Stimulated activated naive CD8-positive, alpha-beta T cell treated with anti-CD3 and anti-CD28 coated beads, Interleukin-15, Interleukin-2, amounts not matched to agents 100 U/mL and 50 U/mL, for 24 hours (primary cell): Measurements from ENCODE around the gene GLIS2.

Experiments
- ATAC-seq: fragments of 150-1000 bp; cut with Tn5 transposase; one replicate; pipeline ENCODE4 v1.10.0; 2021
- DNase-seq: peaks from one replicate; pipeline ENCODE4 v3.0.0; 2021

The GLIS2 gene

GRCh38 chr16:4352843-4353242 is 37.0 kb downstream of the GLIS2 start:
- DNase-seq = no peak
- no peak for ATAC-seq

- DNase-seq (no peak), ATAC-seq (no peak)
Measured at GRCh38 chr16:4353675-4354074, 37.8 kb downstream of the GLIS2 start.

- no peak for ATAC-seq
Measured at GRCh38 chr16:4354512-4355409, 38.9 kb downstream of the GLIS2 start.

GRCh38 chr16:4356820-4357219 is 41.0 kb downstream of the GLIS2 start:
- DNase-seq (no peak), ATAC-seq (no peak)

More at GRCh38 chr16:4354512-4355409, 38.9 kb downstream of the GLIS2 start:
- DNase-seq = no peak

DNA sequence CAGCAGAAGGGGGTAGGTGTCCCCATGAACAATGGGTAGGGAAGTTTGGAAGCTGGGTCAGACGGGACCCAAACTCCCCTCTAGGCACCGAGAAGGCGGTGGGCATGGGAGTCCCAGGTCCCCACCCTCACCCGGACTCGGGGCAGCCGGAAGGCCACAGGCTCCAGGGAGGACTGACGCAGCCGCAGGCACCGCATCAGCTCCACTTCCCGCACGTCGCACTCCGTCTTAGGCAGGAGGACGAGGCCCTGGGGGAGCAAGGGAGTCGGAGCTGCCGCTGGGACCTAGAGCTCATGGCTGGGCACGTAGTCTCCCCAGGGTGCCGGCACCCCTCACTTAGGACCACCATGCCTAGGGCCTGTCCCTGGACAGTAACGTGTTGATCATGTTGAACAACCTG is 42.4 kb downstream of the GLIS2 start:
- no peak for ATAC-seq
- DNase-seq = no peak

- peak; percentile 82 for DNase-seq
- peak; percentile 63 for ATAC-seq
Measured at GRCh38 chr16:4358831-4359561, 43.1 kb downstream of the GLIS2 start.

DNA sequence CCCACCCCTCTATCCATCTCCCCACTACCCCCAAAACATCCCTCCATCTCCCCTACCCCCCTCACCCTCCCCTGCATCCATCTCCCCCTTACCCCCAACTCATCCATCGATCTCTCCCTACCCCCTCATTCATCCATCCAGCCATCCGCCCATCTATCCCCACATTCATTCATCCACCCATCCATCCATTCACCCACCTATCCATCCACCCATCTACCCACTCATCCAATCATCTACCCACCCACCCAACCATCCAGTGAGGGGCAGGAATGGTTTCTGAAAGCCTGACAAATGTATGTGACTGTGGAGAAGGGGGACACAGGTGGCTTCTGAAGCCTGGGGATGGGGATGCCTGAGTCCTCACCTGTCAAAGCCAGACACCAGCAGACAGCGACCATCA is 44.0 kb downstream of the GLIS2 start:
- ATAC-seq = no peak
- DNase-seq = no peak

- no peak for DNase-seq
- ATAC-seq = peak; percentile 30
Measured at GRCh38 chr16:4360538-4361021, 44.7 kb downstream of the GLIS2 start.

DNA sequence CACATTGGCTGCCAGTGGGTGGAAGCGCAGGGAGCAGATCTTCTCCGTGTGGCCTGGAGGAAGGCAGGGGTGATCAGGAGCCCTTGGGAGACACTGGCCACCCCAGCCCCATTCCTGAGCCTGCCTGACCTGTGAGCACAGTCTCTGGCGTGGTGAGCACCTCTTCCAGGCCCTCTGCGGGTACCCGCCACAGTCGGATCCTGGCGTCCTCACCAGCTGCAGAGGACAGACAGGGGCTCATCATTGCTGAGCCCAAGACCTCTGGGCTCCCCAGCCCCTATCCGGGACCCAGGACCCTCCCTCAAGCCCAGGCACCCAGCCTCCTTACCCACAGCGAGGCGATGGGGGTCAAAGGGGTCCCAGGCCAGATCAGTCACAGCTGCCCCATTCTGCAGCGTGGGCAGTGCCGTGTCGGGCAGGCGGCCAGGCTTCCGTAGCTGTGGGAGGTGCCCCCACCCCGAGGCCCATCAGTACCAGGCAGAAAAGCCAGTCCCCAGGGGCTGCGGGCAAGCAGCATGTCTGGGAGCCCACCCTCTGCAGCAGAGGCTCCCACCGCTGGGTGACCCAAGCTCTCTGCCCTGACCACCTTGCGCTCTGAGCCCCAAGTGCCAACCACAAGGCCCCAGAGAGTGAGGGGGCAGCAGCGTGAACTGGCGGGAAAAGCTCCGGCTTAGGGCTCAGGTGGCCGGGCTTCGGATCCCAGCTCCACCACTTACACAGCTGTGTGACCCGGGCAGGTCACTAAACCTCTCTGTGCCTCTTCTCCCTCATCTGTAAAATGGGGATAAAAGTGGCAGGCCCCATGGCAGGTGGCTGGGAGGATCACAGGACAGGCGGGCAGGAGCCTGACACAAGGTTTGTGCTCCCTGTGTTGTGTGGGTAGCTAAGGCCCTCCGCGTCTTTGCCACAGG is 45.4 kb downstream of the GLIS2 start:
- ATAC-seq = no peak

GRCh38 chr16:4361944-4362311 is 46.1 kb downstream of the GLIS2 start:
- no peak for ATAC-seq
- no peak for DNase-seq

More for the DNA sequence above, 45.4 kb downstream of the GLIS2 start:
- no peak for DNase-seq

GRCh38 chr16:4362476-4363135 is 46.7 kb downstream of the GLIS2 start:
- ATAC-seq (no peak), DNase-seq (no peak)

- DNase-seq = no peak
- ATAC-seq = no peak
Measured at GRCh38 chr16:4364196-4365013, 48.5 kb downstream of the GLIS2 start.

DNA sequence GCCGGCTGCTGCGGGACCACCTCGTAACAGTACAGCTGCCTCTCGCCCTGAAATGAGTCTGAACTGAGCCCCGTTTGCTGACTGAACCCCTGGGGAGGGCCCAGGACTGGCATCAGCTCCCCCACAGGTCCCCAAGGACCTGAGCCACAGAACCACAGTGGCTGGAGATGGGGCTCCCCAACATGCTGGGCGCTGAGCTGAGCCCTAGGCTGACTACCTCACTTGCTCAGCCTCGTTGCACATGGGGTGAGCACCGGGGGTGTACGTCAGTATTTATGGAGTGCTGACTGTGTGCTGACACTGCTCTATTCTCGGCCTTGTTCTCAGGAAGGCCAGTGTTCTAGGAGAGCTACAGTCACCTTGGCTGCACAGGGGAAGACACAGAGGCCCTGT is 49.1 kb downstream of the GLIS2 start:
- no peak for DNase-seq
- no peak for ATAC-seq

DNA sequence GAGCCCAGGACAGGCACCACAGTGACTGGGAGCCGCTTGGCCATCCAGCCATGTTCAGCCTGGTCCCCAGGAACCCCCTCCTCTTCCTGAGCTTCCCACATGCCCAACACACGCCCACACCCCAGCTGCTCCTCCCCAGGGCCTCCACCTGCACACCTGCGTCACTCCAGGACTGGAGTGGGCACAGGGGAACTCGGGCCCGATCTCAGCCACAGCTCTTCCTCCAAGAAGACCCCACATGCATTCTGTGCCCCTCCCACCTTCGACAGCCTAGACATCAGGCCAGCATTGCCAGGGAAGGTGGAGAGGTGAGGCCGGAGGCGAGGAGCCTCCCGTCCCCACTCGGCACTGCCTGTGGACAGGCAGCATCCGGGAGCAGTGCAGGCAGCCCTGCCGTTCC is 49.7 kb downstream of the GLIS2 start:
- DNase-seq (no peak), ATAC-seq (no peak)

- ATAC-seq (no peak), DNase-seq (no peak)
Measured at GRCh38 chr16:4366016-4366415, 50.1 kb downstream of the GLIS2 start.

DNA sequence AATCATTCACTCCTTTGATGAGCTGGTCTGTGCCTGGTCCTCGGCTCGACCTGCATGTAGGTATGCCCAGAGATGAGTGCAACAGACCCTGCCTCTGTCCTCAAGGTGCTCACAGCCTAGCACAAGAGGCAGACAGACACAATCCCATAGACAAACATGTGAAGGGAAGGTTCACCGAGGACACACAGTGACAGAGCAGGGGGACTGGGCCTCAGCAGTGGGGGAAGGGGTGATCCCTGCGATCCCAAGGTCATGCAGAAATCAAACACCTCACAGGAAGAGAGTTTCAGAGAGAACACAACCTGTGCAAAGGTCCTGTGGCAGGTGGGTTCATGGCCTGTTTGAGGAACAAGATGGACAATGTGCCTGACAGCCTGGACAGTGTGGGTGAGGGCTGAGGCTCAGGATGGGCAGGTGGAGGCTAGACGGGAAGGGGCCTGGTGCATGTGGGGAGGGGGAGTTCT is 51.6 kb downstream of the GLIS2 start:
- ATAC-seq = no peak
- DNase-seq = no peak

DNA sequence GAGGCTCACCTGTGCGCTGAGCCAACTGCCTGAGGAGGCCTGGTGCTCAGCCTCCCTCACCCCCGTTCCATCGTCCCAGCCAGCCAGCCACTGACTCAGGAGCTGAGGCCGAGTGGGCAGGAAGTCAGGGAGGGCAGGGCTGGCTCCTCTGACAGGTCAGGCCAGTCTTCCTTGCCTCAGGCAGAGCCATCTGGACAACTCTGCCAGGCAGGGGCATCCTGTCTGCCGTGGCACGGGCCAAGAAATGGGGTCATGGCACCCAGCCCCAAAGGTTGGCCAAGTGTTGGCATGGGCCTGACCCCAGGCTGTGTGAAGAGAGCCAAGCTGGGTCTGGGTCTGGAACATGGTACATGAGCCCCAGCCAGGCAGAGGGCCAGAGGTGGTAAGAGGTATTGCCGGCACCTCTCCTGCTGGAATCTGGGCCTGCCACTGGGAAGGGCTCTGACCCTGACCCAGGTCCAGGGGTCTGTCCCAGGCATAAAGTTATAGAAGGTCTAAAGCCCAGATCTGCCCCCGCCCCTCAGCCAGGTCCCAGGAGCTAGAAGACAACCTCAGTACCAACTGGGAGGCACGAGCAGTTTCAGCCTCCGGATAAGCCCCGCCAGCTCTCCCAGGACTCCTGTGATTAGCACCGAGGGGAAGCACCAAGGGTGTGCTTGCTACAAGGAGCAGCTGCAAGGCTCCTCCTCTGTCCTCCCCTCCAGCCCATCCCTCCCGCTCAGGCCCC is 53.3 kb downstream of the GLIS2 start:
- no peak for DNase-seq
- no peak for ATAC-seq

- ATAC-seq = no peak
- no peak for DNase-seq
Measured at GRCh38 chr16:4370151-4370550, 54.3 kb downstream of the GLIS2 start.

DNA sequence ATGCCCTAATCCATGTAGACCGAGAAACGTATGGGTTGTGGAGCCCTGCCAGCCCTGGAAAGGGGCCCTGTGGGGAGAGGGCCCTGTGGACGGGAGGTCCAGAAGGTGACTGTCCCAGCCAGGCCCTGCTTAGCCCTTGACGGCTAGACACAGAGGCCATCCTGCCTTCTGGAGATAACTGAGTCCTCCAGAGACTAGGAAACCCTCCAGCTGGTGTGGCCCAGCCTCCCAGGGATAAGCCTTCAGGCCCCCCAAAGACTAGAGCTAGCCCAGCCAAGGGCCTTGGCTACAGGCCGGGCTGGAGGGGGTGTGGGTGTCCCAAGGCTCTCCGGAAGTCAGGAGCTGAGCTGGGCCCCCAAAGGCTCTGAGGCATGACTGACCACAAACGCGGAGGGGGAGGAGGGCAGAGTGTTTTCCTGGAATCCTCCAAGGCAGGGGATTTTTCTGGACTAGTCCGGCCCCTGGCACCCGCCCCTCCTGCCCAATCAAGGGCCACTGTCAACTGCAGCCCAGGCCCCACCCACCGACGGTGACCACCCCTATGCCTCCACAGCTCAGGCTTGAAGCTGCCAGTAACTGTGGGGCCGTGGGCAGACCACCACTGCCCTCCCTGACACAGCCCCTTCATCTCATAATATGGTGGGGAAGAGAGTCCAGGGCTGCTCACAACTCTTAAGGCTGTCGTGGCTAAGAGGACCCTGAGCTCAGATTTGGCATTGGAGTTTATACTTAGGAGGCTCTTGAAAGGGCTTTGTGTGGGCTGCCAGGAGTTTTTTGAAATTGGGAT is 54.9 kb downstream of the GLIS2 start:
- DNase-seq = no peak

More for the DNA sequence above, 54.9 kb downstream of the GLIS2 start:
- ATAC-seq = no peak
